SW 1271 (cell line): ENCODE results near the gene ZNF157.
"Not testable (repeated sequence)": the region's sequence is repeated elsewhere in the genome, so short reads cannot be mapped to it uniquely, and the experiment has no call there.

ENCODE experiments used
- DNase-seq, 2 experiments: peaks; one replicate each; lab custom pipeline; 2025; lab: John Stamatoyannopoulos, UW

Gene ZNF157

DNA sequence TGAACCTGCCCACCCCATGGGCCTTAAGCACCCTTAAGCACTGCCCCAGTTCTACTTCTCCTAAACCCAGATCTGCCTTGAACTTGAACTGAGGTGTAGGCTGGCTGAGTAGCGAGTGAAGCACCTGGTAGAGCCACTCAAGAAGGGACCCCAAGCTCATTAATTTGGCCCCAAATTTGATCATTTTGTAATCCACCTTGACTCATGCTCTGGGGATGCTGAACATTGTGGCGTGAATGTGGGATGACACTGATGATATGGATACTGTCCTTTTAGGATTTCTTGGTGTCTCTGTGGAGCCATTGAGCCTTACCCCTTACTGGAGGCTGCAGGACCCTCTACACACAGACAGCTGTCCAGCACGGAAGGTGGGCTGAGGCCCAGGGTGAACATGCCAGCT is at the start of gene ZNF157:
ZNF157 (plus strand) TSS at position 301 of the 400 bp plus-strand sequence; CDS start at position 392, 91 bp downstream.
- DNase-seq: no peak

DNA sequence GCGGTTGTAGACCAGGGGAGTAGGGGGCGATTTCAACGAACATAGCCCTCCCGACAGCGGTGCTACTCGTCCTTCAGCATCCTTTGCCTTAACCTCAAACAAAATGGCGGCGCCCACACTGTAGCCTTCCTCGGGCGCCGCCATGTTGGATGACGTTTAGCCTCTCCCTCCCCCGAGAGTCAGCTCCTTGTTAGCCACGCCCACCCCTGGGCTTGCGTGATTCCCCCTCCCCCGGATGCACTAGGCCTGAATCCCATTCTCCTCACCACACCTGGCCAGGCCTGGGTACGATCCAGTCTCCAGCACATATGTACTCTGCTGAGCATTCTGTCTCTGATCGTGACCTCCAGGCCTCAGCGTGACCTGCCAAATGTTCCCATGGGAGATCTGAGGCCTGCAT is 49.0 kb upstream of the ZNF157 start:
- no peak for DNase-seq

DNA sequence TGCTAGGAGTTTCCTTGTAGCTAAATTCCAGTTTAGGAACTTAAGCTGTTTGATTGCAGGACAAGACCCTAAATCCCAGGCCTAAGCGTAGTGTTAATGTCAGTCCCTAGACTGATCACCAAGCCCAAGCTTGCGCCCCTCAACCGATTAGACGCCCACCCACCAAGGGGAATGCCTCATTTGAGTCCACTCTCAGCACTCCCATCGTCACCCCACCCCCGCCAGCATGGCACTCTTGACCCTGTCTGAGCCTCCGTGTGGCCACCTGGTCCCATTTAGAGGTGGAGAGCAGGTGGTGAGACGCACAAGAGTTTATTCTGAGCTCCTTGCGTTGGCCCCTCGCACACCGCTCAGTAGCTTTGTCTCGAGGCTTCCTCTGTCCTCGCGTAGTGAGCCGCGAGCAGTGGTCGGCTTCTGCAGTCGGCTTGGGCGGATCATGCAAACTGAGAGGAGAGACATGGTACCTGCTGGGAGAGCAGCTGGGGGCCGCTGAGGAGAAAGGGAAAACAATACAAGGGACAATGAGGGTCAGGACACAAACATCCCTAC is 48.5 kb upstream of the ZNF157 start:
- DNase-seq: no peak

DNA sequence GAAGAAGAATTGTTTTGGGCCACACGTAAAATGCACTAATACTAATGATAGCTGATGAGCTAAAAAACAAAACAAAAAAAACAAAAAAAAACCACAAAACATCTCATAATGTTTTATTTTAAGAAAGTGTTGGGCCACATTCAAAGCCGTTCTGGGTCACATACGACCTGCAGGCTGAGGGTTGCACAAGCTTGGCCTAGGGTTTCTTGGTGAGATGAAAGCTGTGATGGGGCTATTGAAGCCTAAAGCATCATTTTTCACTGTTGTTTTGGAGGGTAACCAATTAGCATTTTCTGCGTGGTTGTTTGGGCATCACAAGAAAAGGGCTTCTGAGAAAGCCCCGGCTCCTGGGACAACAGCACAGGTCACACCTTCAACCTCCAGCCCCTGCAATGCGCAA is 42.5 kb upstream of the ZNF157 start:
- DNase-seq: no peak

DNA sequence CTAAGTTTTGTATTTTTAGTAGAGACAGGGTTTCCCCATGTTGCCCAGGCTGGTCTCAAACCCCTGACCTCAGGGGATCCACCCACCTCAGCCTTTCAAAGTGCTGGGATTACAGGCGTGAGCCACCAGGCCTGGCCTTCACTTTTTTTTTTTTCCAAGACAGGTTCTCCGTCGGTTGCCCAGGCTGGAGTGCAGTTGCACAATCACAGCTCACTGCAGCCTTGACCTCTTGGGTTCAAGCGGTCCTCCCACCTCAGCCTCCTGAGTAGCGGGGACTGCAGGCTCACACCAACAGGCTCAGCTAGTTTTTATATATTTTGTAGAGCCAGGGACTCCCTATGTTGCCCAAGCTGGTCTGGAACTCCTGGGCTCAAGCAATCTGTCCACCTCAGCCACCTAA is 37.6 kb upstream of the ZNF157 start:
- not testable (repeated sequence) for DNase-seq

DNA sequence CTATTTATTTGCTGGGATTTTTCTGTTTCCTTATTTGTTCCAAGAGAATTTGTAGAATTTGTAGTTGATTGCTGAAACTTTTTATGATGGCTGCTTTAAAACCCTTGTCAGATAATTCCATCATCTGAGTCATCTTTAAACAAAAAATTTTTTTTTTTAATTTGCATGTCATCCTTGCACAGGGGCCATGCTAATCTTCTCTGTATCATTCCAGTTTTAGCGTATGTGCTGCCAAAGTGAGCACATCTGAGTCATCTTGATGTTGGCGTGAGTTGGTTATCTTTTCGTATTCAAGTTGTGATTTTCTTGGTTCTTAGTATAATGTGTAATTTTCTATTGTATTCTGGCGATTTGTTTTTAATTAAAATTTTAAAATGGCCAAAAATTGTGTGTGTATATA is 18.7 kb upstream of the ZNF157 start:
- no peak for DNase-seq

DNA sequence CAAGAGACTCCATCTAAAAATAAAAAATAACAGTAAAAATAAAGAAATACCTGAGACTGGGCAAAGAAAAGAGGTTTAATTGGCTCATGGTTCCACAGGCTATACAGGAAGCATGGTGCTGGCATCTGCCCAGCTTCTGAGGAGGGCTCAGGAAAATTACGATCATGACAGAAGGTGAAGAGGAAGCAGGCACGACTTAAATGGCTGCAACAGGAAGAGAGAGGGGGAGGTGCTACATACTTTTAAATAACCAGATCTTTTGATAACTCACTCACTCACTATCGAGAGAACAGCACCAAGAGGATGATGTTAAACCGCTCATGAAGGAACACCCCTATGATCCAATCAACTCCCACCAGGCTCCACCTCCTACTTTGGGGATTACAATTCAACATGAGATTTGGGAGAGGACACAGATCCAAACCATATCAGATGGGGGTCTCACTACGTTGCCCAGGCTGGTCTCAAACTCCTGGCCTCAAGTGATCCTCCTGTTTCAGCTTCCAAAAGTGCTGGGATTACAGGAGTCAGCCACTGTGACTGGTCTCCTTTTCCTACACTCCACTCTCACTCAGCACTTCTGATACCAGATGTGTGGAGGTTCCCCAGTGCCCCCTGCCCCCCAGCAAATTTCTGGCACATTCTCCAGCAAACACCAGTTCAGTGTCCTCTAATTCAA is 11.9 kb upstream of the ZNF157 start:
- DNase-seq: no peak

DNA sequence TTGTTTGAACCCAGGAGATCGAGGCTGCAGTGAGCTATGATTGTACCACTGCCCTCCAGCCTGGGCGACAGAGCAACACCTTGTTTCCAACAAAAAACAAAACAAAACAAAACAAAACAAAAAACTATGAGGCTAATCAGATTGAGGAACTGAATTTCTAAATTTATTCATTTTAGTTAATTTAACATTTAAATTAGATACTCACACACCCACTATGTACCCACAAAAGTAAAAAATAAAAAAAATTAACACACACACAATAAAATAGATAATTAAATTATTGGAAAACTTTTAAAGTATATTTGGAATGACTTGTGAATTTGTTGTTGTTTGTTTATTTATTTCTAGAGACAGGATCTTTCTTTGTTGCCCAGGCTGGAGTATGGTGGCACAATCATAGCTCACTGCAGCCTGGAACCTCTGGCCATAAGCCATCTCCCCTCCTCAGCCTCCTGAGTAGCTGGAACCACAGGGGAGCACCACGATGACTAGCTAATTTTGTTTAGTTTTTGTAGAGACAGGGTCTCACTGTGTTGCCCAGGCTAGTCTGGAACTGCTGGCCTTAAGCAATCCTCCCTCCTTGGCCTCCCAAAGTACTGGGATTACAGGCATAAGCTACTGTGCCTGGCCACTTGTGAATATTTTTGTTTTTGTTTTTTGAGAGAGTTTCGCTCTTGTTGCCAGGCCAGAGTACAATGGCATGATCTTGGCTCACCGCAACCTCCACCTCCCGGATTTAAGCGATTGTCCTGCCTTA is 9.8 kb upstream of the ZNF157 start:
- no peak for DNase-seq

DNA sequence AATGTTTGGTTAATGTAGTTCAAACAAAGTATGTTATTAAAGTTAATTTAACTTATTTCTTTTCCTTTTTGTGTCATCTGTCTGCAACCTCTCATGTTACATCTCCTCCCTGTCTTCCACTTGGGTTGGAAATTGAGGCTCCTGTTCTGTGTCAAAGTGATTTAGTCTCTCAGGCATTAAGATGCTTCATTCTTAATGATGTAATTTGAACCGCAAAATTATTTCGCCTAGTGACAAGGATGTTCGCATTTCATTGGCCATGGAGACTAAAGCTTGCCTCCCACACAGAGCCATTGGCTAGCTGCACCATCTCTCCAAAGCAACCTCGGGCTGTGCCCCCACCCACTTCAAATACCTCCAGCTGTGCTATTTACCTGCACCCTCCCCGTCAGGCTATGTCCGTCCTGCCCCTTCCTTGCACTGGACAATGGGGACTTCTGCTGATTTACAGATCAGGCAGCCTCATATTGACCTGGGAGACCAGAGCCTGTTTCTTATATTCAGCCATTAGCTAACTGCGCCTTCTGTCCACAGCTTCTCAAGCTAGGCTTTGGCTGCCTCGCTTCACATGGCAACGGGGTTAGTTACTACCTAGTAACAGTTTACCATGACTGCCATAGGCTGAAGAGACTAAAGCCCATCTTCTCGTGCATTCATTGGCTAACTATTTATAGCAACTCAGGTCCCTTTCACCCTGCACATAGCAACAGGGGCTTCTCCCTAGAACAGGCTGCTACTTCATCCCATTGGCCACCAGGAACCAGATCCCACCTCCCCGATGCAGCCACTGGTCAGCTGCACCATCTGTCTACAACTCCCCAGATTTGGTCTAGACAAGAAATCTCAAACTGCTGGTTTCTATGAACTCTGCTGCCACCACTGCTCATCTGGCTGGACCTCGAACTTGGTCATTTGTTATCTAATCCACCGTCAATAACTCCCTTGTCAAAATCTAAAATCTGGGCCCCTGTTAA is 8.6 kb upstream of the ZNF157 start:
- peak in 1 of 2 experiments; percentile 3 for DNase-seq

DNA sequence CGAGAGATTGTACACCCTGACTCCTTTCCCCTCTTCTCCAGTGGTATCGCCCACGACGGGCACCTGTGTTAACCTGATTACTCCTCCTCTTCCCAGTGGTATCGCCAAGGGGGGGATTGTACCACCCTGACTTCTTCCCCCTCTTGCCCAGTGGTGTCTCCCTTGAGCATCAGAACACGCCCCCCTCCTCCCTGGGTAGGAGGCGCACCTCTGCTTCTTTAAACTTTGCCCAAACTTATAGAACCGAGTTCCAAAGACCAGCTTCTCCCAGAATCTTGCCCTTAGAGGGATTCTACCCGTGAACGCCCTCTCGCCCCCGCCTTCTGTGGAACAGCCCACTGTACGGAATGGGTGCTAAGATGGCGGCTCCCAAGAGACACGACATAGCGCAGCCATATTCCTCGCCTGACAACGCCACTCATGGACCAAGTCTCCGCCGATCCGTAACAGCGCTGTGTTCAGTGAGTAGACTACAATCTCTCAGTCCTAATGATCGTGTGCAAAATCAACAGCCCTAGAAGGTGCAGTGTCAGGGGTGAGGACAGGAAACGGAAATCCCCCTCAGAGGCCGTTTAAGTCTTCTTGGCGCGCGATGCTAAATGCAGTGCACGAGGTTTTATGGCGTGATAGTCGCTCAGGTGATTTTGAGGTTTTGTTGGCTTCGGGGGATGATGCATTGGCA is 4.2 kb upstream of the ZNF157 start:
- peak in 1 of 2 experiments; percentile 11 for DNase-seq

DNA sequence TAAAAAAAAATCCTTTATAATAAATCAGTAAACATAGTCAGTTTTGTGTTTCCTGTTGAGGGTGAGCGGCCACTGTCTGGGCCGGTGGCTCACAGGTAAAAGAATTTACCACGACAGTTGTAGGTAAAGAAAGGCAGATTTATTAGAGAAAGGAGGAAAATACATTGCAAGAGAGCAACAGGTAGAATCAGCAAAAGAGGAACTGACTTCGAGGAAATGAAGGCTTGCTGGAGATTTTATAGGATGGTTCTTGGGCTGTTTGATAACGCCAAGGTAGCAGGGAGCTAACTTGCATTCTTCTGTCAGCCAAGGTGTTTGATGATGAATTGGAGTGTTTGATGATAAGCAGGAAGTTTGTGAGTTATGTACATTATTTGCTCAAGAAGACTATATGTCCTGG is 2.8 kb downstream of the ZNF157 start:
- no peak for DNase-seq

DNA sequence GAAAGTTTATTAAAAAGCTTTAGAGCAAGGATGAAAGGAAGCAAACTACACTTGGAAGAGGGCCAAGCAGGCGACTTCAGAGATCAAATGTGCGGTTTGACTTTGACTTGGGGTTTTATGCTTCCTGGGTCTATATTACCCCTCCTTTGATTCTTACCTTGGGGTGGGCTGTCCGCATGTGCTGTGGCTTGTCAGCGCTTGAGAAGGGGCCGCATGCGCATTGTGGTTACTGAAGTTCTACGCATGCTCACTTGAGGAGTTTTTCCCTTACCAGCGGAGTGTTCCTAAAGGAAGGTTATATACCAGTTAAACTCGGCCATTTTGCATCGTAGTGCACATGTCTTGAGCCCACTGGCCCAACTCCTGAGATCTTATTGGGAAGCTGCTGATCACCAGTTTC is 9.9 kb downstream of the ZNF157 start:
- no peak for DNase-seq

DNA sequence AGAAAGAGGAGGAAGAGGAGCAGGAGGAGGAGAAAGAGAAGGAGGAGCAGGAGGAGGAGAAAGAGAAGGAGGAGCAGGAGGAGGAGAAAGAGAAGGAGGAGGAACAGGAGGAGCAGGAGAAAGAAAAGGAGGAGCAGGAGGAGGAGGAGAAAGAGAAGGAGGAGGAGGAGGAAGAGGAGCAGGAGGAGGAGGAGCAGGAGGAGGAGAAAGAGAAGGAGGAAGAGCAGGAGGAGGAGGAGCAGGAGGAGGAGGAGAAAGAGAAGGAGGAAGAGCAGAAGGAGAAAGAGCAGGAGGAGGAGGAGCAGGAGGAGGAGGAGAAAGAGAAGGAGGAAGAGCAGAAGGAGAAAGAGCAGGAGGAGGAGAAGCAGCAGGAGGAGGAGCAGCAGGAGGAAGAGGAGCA is 10.5 kb downstream of the ZNF157 start:
- not testable (repeated sequence) for DNase-seq

DNA sequence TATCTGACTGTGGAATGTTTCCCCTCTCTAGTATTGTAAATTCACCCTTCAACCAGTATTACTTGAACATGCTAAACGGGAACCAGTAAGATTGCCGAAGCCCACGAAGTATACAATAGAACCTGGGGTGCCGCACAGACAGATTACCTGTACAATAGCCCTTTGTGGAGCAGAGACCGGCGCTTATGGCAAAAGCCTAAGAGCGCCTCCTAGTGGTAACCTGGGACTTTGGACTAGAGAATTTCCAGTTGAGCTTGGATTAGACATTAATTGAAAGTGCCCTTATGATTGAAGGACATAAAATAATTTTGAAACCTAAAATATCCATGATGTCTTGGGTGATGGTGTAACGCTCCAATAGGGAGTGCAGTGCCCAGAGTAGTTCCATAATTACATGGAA is 14.1 kb downstream of the ZNF157 start:
- peak in 1 of 2 experiments; percentile 5 for DNase-seq

DNA sequence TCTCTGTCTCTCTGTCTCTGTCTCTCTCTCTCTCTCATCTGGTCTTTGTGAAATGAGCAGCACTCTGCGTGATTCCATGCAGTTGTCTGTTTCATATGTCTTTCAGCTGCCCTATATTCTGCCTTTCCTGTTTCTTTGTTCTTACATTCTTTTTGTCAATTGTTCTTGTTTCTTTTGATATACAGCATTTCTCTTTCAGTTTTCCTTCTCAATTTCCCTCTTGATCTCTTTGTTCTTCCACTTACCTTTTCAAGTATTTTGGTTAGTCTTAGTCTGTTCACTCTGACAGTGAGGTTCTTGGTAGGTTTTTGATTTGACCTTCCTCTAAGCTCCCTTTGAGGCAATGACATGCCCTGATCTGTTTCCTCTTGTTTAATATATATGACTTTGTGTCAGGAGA is 20.4 kb downstream of the ZNF157 start:
- no peak for DNase-seq

DNA sequence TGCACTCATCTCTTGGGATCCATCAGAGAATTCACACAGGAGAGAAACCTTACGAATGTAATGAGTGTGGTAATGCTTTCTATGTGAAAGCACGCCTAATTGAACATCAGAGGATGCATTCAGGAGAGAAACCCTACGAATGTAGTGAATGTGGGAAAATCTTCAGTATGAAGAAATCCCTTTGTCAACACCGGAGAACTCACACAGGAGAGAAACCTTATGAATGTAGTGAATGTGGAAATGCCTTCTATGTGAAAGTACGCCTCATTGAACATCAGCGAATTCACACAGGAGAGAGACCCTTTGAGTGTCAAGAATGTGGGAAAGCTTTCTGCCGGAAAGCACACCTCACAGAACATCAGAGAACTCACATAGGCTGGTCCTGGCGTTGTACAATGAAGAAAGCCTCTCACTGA is 42.8 kb downstream of the ZNF157 start:
- no peak for DNase-seq

DNA sequence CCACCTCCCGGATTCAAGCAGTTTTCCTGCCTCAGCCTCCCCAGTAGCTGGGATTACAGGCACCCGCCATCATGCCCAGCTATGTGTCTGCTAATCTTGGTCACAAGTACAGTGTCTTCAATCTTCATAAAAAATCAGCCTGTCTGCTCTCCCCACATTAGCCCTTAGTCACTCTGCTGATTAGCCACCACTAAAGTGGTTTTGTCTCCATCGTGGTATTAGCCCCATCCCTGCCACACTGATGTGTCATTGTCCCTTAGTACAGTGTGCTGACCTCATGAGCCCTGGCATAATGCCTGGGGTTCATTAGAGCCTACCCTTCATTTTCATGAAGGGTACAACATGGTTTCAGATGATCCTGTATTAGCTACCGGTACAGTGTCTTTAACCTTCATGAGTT is 49.9 kb downstream of the ZNF157 start:
- no peak for DNase-seq

DNA sequence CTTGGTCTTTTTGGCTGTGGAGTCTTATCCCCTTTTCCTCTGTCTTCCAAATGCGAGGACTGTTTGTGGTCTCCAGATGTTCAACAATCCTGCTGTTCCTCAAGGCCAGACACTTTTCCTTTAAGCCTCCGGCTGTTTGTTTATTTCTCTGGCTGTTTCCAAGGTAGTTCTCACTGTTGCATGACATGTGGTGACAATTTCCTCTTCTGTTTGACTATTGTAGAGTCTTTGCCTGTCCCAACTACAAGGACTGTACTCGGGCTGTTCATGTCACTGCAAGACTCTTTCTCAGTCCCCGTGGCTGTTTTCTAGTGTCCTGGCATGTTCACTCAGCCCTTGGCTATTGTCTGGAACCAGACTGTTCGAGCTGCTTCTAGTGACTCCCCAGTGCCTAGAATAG is 50.6 kb downstream of the ZNF157 start:
- no peak for DNase-seq

DNA sequence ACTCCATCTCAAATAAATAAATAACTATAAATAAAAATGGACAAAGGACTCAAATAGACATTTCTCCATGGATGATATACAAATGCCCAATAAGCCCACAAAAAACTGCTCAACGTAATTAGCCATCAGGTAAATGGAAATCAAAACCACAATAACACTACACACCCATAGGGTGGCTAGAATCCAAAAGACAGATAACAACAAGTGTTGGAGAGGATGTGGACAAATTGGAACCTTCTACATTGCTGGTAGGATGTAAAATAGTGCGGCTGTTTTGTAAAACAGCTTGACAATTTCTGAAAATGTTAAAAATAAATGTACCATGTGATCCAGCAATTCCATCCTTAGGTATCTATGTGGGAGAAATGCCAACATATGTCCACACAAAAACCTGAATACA is 52.1 kb downstream of the ZNF157 start:
- no peak for DNase-seq

DNA sequence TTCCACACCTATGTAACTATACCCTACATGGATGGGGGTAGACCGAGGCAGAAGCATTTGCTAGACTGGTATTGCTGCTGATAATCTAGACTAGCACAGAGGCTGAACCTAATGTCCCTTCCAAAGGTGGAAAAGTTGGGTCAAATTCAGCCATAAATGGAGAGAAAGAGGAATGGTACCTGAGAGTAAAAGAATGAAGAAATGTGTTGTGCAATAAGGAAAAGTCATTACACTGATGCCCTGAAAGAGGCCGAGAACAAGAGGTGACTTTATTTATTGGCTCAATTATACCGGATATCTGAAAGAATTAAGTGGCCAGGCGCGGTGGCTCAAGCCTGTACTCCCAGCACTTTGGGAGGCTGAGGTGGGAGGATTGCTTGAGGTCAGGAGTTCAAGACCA is 60.5 kb downstream of the ZNF157 start:
- no peak for DNase-seq

DNA sequence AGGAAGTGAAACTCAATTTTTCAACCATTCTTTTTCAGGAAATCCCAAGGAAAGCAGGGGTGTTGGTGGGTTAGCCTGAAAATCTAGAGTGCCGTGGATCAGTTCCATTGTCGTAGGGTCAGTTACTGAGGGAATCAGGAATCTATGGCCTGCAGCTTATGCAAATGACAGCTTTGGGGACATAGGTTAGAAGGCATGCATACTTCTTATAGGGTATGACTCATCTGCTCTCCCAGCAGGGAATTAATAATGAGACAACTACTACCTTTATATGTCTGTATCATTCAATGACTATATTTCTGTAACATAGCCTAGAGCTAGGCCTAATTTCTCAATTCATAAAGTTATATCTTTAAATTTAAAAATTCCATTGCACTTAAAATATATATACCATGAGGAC is 76.1 kb downstream of the ZNF157 start:
- DNase-seq: no peak

DNA sequence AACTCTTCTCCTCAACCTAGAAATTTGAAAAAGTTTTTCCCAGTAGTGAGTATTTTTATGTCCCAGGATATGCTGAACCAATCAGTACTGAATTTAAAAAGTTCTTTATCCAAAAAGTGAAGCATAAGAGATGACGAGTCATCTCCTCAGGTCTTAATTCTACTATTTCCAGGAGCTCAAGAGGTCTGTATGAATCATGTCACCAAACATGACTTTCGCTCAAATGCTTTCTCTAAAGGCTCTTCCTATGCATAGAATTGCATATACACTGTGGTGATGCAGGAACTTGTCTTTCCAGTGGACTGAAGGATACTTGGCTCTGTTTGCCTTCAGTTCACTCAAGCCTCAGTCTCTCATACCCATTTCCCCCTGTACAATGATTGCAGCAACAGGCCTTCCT is 76.6 kb downstream of the ZNF157 start:
- no peak for DNase-seq
